Activated CD4-positive, alpha-beta T cell treated with anti-CD3 and anti-CD28 coated beads, Interleukin-2, amount 10 ng/mL, durations not matched to agents 7 days and 5 days (primary cell): ENCODE results near the gene IKBIP. TPM values are rescaled to one million over a fixed set of nuclear protein-coding genes. Genes with fewer than 3 reads are reported as not detected.
"Not testable (repeated sequence)": the region's sequence is repeated elsewhere in the genome, so short reads cannot be mapped to it uniquely, and the experiment has no call there.

ENCODE experiments used
- CTCF ChIA-PET: fragments of 350-600 bp; sonication (Branson Sonifier 250); formaldehyde crosslinking; loops from one replicate; lab custom pipeline; 2021; ENCODE audit warnings: antibody characterized with exemption; lab: Charles Lee
- POLR2A ChIA-PET: fragments of 350-600 bp; sonication (Branson Sonifier 250); formaldehyde crosslinking; loops from one replicate; lab custom pipeline; 2021; ENCODE audit warnings: antibody characterized with exemption; lab: Charles Lee
- DNase-seq: peaks from one replicate; pipeline ENCODE4 v3.0.0-alpha.2; 2020
- H3K27ac Mint-ChIP-seq: one replicate; pipeline ENCODE4 v1.8.0; 2021; ENCODE audit warnings: mild to moderate bottlenecking, moderate library complexity, mixed read lengths
- H3K27me3 Mint-ChIP-seq: one replicate; pipeline ENCODE4 v1.8.0; 2021; ENCODE audit warnings: mixed read lengths
- H3K36me3 Mint-ChIP-seq: one replicate; pipeline ENCODE4 v1.8.0; 2021; ENCODE audit warnings: low read depth, mixed read lengths
- H3K4me1 Mint-ChIP-seq: one replicate; pipeline ENCODE4 v1.8.0; 2021; ENCODE audit warnings: mixed read lengths
- H3K4me3 Mint-ChIP-seq: one replicate; pipeline ENCODE4 v1.8.0; 2021; ENCODE audit warnings: mild to moderate bottlenecking, moderate library complexity, mixed read lengths
- H3K9me3 Mint-ChIP-seq: one replicate; pipeline ENCODE4 v1.8.0; 2021; ENCODE audit warnings: mixed read lengths
- total RNA-seq, 2 experiments: library from RNA; stranded (reverse); gene quantifications; one replicate each; pipeline ENCODE4 v1.2.3, GENCODE V29; 2021

The IKBIP gene
- total RNA-seq, 2 experiments from 2014 or later = 18.4 to 18.8 TPM

DNA sequence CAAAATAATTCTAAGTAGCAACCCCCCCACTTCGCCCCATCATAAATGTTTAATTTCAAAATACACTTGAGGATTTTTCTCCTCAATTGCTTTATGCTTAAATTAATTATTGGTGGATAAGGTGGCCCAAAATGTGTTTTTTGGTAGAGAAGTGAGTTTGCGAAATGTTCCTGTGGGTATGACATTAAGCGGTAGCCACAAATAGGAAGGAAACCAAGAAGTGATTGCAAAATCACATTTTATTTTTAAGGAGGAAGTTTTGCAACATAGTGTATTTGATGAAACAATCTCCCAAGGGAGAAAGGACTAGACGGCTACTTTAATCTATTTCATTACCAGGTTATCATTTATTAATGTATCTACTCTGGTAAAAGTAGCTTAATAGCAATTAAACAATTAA lies 25.6 kb downstream of the IKBIP start:
- Mint-ChIP-seq H3K27ac (no peak overlapping the region), H3K4me3 (no peak overlapping the region)
- CTCF ChIA-PET = interaction anchor here (0.8 to 1.1 kb wide), 3 partner anchors 9 to 16 kb away, joined by 3 to 5 read pairs (median 4); no protein-coding TSS in a partner anchor

GRCh38 chr12:98612696-98613334 lies 31.8 kb downstream of the IKBIP start:
- no peak for DNase-seq
- ChIA-PET CTCF (interaction anchor here (0.6 to 1.1 kb wide), 3 partner anchors 11 to 197 kb away, joined by 4 to 7 read pairs (median 4); no protein-coding TSS in a partner anchor), POLR2A (no interaction called here)
- Mint-ChIP-seq H3K9me3 (no peaks in the 10 kb centered on the region), H3K27ac (peak overlapping the region; percentile 81), H3K36me3 (peaks cover 8% of the 10 kb centered on the region), H3K4me3 (no peak overlapping the region), H3K4me1 (peaks cover 4% of the 10 kb centered on the region), H3K27me3 (no peaks in the 10 kb centered on the region)

More for the DNA sequence above, 25.6 kb downstream of the IKBIP start:
- peaks cover 4% of the 10 kb centered on the region for H3K36me3 Mint-ChIP-seq
- POLR2A ChIA-PET = no interaction called here
- no peaks in the 10 kb centered on the region for H3K9me3 Mint-ChIP-seq
- H3K4me1 Mint-ChIP-seq = peaks cover 10% of the 10 kb centered on the region
- H3K27me3 Mint-ChIP-seq = no peaks in the 10 kb centered on the region
- DNase-seq = no peak

DNA sequence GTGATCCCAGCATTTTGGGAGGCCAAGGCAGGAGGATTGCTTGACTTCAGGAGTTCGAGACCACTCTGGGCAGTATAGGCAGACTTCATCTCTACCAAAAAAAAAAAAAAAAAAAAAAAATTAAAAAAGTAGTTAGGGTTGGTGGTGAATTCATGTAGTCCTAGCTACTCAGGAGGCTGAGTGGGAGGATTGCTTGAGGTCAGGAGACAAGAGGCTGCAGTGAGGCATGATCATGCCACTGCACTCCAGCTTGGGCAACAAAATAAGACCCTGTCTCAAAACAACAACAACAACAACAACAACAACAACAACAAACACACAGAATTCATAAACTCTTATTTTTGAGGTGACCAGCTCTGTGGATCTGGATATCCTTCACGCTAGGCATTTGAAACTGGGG lies 34.0 kb downstream of the IKBIP start:
- peaks cover 14% of the 10 kb centered on the region for H3K4me1 Mint-ChIP-seq
- no peaks in the 10 kb centered on the region for H3K9me3 Mint-ChIP-seq
- no peaks in the 10 kb centered on the region for H3K27me3 Mint-ChIP-seq
- H3K4me3 Mint-ChIP-seq = no peak overlapping the region
- no peak for DNase-seq
- H3K27ac Mint-ChIP-seq = no peak overlapping the region
- CTCF ChIA-PET = interaction anchor here (0.7 to 2.0 kb wide), 4 partner anchors 9 to 81 kb away, joined by 3 to 8 read pairs (median 4); partner anchors contain the start of gene SLC25A3
- POLR2A ChIA-PET = no interaction called here
- H3K36me3 Mint-ChIP-seq = peaks cover 7% of the 10 kb centered on the region

- Mint-ChIP-seq H3K27me3 (no peaks in the 10 kb centered on the region), H3K9me3 (no peaks in the 10 kb centered on the region), H3K36me3 (peaks cover 16% of the 10 kb centered on the region), H3K4me1 (peaks cover 12% of the 10 kb centered on the region), H3K4me3 (no peak overlapping the region), H3K27ac (no peak overlapping the region)
- no peak for DNase-seq
- ChIA-PET POLR2A (no interaction called here), CTCF (interaction anchor here (1.1 kb wide), 2 partner anchors 10 to 26 kb away, joined by 3 read pairs; no protein-coding TSS in a partner anchor)
Measured at GRCh38 chr12:98606359-98606988, 38.1 kb downstream of the IKBIP start.

GRCh38 chr12:98601924-98602323 lies 42.7 kb downstream of the IKBIP start:
- peaks cover 16% of the 10 kb centered on the region for H3K4me1 Mint-ChIP-seq
- POLR2A ChIA-PET = interaction anchor here (0.5 kb wide), 1 partner anchor 38 kb away, joined by 3 read pairs; no protein-coding TSS in a partner anchor
- H3K27ac Mint-ChIP-seq = no peak overlapping the region
- peaks cover 48% of the 10 kb centered on the region for H3K36me3 Mint-ChIP-seq
- DNase-seq = no peak
- no peak overlapping the region for H3K4me3 Mint-ChIP-seq
- H3K27me3 Mint-ChIP-seq = no peaks in the 10 kb centered on the region
- H3K9me3 Mint-ChIP-seq = no peaks in the 10 kb centered on the region
- CTCF ChIA-PET = interaction anchor here (0.6 to 1.4 kb wide), 4 partner anchors 11 to 49 kb away, joined by 3 to 7 read pairs (median 4); no protein-coding TSS in a partner anchor

GRCh38 chr12:98597313-98597712 lies 47.3 kb downstream of the IKBIP start:
- POLR2A ChIA-PET, DNase-seq, H3K9me3 Mint-ChIP-seq, H3K27me3 Mint-ChIP-seq, H3K27ac Mint-ChIP-seq, H3K4me3 Mint-ChIP-seq: not testable (repeated sequence)
- peaks cover 62% of the 10 kb centered on the region for H3K36me3 Mint-ChIP-seq
- CTCF ChIA-PET = interaction anchor here (0.7 to 1.5 kb wide), 4 partner anchors 9 to 41 kb away, joined by 3 to 4 read pairs (median 4); no protein-coding TSS in a partner anchor
- H3K4me1 Mint-ChIP-seq = peaks cover 33% of the 10 kb centered on the region

DNA sequence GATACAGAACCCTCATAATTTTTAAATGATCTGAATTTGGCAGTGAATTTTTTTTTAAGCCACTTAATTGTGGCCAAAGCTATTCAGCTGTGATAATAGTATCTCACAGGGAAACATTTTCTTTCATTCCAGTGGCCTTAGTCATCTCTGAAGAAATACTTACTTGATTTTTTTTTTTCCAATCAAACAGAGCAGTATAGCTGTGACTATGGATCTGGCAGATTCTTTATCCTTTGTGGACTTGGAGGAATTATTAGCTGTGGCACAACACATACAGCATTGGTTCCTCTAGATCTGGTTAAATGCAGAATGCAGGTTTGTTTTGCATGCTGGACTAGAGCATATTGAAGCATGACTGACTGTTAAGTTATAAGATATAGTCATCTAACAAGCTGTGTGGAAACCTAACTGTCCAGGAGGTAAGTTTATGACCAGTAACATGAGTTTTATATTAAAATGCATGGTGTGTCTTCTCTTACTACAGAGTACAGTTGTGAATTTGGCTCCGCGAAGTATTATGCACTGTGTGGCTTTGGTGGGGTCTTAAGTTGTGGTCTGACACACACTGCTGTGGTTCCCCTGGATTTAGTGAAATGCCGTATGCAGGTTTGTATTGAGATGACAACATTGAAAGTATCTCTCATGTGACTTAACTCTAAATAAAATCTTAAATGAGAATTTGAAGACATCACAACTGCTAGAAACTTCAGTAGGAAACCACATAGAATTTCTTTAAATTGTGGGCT lies 49.2 kb downstream of the IKBIP start:
- CTCF ChIA-PET = interaction anchor here (0.9 to 2.2 kb wide), 7 partner anchors 9 to 56 kb away, joined by 3 to 9 read pairs (median 4); no protein-coding TSS in a partner anchor
- Mint-ChIP-seq H3K27ac (peak overlapping the region; percentile 96), H3K9me3 (no peaks in the 10 kb centered on the region), H3K4me3 (peak overlapping the region; percentile 84), H3K4me1 (peaks cover 38% of the 10 kb centered on the region), H3K36me3 (peaks cover 50% of the 10 kb centered on the region), H3K27me3 (no peaks in the 10 kb centered on the region)
- DNase-seq = peak; percentile 27
- POLR2A ChIA-PET = no interaction called here

GRCh38 chr12:98594050-98594835 lies 50.3 kb downstream of the IKBIP start:
- ChIA-PET POLR2A (interaction anchor here (0.5 to 1.0 kb wide), 2 partner anchors 50 to 146 kb away, joined by 3 to 4 read pairs; no protein-coding TSS in a partner anchor), CTCF (interaction anchor here (0.9 to 2.6 kb wide), 12 partner anchors 9 to 105 kb away, joined by 3 to 17 read pairs (median 4); no protein-coding TSS in a partner anchor)
- H3K27ac Mint-ChIP-seq = peak overlapping the region; percentile 96
- H3K36me3 Mint-ChIP-seq = peaks cover 41% of the 10 kb centered on the region
- H3K4me3 Mint-ChIP-seq = peak overlapping the region; percentile 84
- peaks cover 38% of the 10 kb centered on the region for H3K4me1 Mint-ChIP-seq
- H3K9me3 Mint-ChIP-seq = no peaks in the 10 kb centered on the region
- DNase-seq = no peak
- H3K27me3 Mint-ChIP-seq = no peaks in the 10 kb centered on the region

- H3K4me3 Mint-ChIP-seq = peak within 1 kb of the TSS; percentile 84
- ChIA-PET POLR2A (interaction anchor here (0.5 to 1.0 kb wide), 2 partner anchors 50 to 145 kb away, joined by 3 to 4 read pairs; no protein-coding TSS in a partner anchor), CTCF (interaction anchor here (0.7 to 2.6 kb wide), 11 partner anchors 9 to 106 kb away, joined by 3 to 17 read pairs (median 4); partner anchors contain the start of gene IKBIP)
- H3K4me1 Mint-ChIP-seq = peaks cover 38% of the 10 kb centered on the region
- no peaks in the 10 kb centered on the region for H3K9me3 Mint-ChIP-seq
- H3K27ac Mint-ChIP-seq = peak within 1 kb of the TSS; percentile 96
- H3K36me3 Mint-ChIP-seq = peaks cover 40% of the 10 kb centered on the region
- no peaks in the 10 kb centered on the region for H3K27me3 Mint-ChIP-seq
- DNase-seq = peak; percentile 96
Measured at GRCh38 chr12:98593351-98594049, 51.1 kb downstream of the IKBIP start, which contains the start of gene SLC25A3. Gene SLC25A3 (plus strand): TSS chr12:98593686. CDS start chr12:98593979, 293 bp downstream.

GRCh38 chr12:98592825-98593322 lies 51.7 kb downstream of the IKBIP start:
- peak; percentile 12 for DNase-seq
- H3K9me3 Mint-ChIP-seq = no peaks in the 10 kb centered on the region
- CTCF ChIA-PET = interaction anchor here (0.7 to 2.6 kb wide), 8 partner anchors 13 to 107 kb away, joined by 3 to 17 read pairs (median 4); partner anchors contain the start of gene IKBIP

GRCh38 chr12:98591209-98591608 lies 53.4 kb downstream of the IKBIP start:
- DNase-seq = no peak
- H3K36me3 Mint-ChIP-seq = peaks cover 21% of the 10 kb centered on the region
- ChIA-PET POLR2A (no interaction called here), CTCF (interaction anchor here (2.2 kb wide), 1 partner anchor 25 kb away, joined by 9 read pairs; no protein-coding TSS in a partner anchor)
- H3K27ac Mint-ChIP-seq = no peak overlapping the region
- H3K4me3 Mint-ChIP-seq = no peak overlapping the region
- H3K9me3 Mint-ChIP-seq = no peaks in the 10 kb centered on the region
- peaks cover 23% of the 10 kb centered on the region for H3K4me1 Mint-ChIP-seq
- H3K27me3 Mint-ChIP-seq = no peaks in the 10 kb centered on the region

More at GRCh38 chr12:98592825-98593322, 51.7 kb downstream of the IKBIP start:
- peak overlapping the region; percentile 96 for H3K27ac Mint-ChIP-seq
- peaks cover 33% of the 10 kb centered on the region for H3K36me3 Mint-ChIP-seq
- H3K4me1 Mint-ChIP-seq = peaks cover 33% of the 10 kb centered on the region
- no peaks in the 10 kb centered on the region for H3K27me3 Mint-ChIP-seq
- POLR2A ChIA-PET = no interaction called here
- H3K4me3 Mint-ChIP-seq = peak overlapping the region; percentile 84
